Stomach (tissue), 9 donors: Measurements from ENCODE around the gene ZNF580. TPM values are rescaled to one million over a fixed set of nuclear protein-coding genes. Genes with fewer than 3 reads are reported as not detected.

Source experiments
- DNase-seq, 2 donors: peaks; one replicate each; pipeline versions ENCODE4 v3.0.0 to v3.0.0-alpha.2; 2013 to 2019
- H3K27ac ChIP-seq, 5 donors: fragments of 200-600 bp in 4 of 5; sonication (generic) in 4 of 5; one replicate each; pipeline ENCODE4 v1.5.1; 2013 to 2019; ENCODE audit warnings: mild to moderate bottlenecking in 1 of 5, moderate library complexity in 1 of 5
- H3K27me3 ChIP-seq, 3 donors: fragments of 200-600 bp; sonication (generic); one replicate each; pipeline ENCODE4 v1.5.1; 2017 to 2019; ENCODE audit warnings: mixed run types in 1 of 3
- H3K36me3 ChIP-seq, 4 donors: fragments of 200-600 bp; sonication (generic); 1 replicate in 3 of 4; 2 replicates in 1 of 4; pipeline ENCODE4 v1.5.1; 2016 to 2019
- H3K4me1 ChIP-seq, 4 donors: fragments of 200-600 bp; sonication (generic); one replicate each; pipeline ENCODE4 v1.5.1; 2016 to 2019
- H3K4me3 ChIP-seq, 4 donors: fragments of 200-600 bp; sonication (generic) in 3 of 4; one replicate each; pipeline ENCODE4 v1.5.1; 2016 to 2019; ENCODE audit warnings: mild to moderate bottlenecking in 1 of 4
- H3K9me3 ChIP-seq, 4 donors: fragments of 200-600 bp; sonication (generic); one replicate each; pipeline ENCODE4 v1.5.1; 2016 to 2019
- EP300 ChIP-seq: sonication (generic); formaldehyde crosslinking; IDR thresholded peaks from one replicate; pipeline ENCODE4 v1.6.1; 2017; ENCODE audit warnings: antibody characterized with exemption
- POLR2A ChIP-seq, 4 donors: fragments of 450-650 bp; IDR thresholded peaks; one replicate each; pipeline ENCODE4 v1.6.1; 2016; ENCODE audit warnings: antibody characterized with exemption in 4 of 4, control low read depth in 2 of 4, mild to moderate bottlenecking in 1 of 4, moderate library complexity in 1 of 4
- POLR2AphosphoS5 ChIP-seq, 3 donors: sonication (generic); formaldehyde crosslinking; IDR thresholded peaks; one replicate each; pipeline ENCODE4 v1.6.1; 2016; ENCODE audit warnings: antibody characterized with exemption in 3 of 3
- WGBS, 5 donors: extraction: QIAGEN DNeasy Blood & Tissue Kit in 3 of 5; methylation state at CpG; one replicate each; pipeline versions ENCODE4 v1.1.5 to v1.1.7; 2013 to 2018; 5-methylcytosine and 5-hydroxymethylcytosine counted together
- intact Hi-C: fragments of 100-400 bp; cut with DNase I; formaldehyde crosslinking; loops from one replicate; pipeline ENCODE4 v1.15.1; 2023; ENCODE audit warnings: low total_unique reads
- polyA plus RNA-seq, 3 donors: library from polyadenylated mRNA; stranded (reverse); fragments of 200-250 nt; gene quantifications; one replicate each; pipeline ENCODE4 v1.2.3, GENCODE V29; 2013
- total RNA-seq, 5 donors: library from RNA; depleted of rRNA; stranded (reverse); fragments of >200 nt; gene quantifications; one replicate each; pipeline versions ENCODE4 v1.1.0 to v1.2.3, GENCODE V29; 2014 to 2016
- TF ChIP-seq, protein P1 (sequence below), 7 experiments: fragments of 450-650 bp in 4 of 7; fragments of 200-600 bp in 3 of 7; sonication (generic) in 3 of 7; IDR thresholded peaks; one replicate each; pipeline ENCODE4 v1.5.1; 2016 to 2019; ENCODE audit warnings: antibody characterized with exemption in 7 of 7, control low read depth in 2 of 7, mild to moderate bottlenecking in 1 of 7
- donor health status: healthy with polysubstance abuse.
- donor health status: Bipolar disorder and iron deficiency.
- donor health status: healthy.

Gene ZNF580
- total and polyA plus RNA-seq, 8 donors = 10.6 to 55.0 (median 19.0) TPM; not detected in 1

DNA sequence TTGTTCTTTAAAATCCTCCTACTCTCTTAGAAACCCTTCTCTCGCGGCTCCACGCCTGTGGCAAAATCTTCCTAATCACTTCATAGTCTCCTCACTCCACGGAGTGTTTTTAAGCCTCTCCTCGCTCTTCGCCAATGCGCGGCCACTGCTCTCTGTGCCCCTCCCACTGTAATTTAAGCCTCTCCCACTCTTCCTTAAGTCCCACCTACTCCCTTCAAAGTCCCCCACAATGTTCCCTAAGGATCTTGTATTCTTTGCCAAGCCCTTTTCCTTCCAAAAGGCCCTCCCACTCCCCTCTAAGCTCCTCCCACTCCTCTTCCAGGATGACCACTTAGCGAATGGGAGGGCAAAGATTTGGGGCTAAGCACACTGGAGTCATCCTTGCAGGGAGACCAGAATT is 42.8 kb upstream of the ZNF580 start:
- Histone ChIP-seq H3K4me1 (peaks cover 7 to 36% (median 27%) of the 10 kb centered on the region in 4 donors), H3K9me3 (no peaks in the 10 kb centered on the region), H3K36me3 (peaks cover 25 to 57% (median 53%) of the 10 kb centered on the region in 4 donors), H3K27me3 (no peaks in the 10 kb centered on the region), H3K4me3 (peak overlapping the region in 1 of 4 donors; percentile 81), H3K27ac (peak overlapping the region in 3 of 5 donors; percentile 98 to 100 (median 99))
- DNase-seq = no peak
- TF ChIP-seq EP300 (no peak), POLR2AphosphoS5 (IDR thresholded peaks at IDR 0.05) (no peak), POLR2A (IDR thresholded peaks at IDR 0.05) (no peak)
- TF ChIP-seq, protein P1, sequence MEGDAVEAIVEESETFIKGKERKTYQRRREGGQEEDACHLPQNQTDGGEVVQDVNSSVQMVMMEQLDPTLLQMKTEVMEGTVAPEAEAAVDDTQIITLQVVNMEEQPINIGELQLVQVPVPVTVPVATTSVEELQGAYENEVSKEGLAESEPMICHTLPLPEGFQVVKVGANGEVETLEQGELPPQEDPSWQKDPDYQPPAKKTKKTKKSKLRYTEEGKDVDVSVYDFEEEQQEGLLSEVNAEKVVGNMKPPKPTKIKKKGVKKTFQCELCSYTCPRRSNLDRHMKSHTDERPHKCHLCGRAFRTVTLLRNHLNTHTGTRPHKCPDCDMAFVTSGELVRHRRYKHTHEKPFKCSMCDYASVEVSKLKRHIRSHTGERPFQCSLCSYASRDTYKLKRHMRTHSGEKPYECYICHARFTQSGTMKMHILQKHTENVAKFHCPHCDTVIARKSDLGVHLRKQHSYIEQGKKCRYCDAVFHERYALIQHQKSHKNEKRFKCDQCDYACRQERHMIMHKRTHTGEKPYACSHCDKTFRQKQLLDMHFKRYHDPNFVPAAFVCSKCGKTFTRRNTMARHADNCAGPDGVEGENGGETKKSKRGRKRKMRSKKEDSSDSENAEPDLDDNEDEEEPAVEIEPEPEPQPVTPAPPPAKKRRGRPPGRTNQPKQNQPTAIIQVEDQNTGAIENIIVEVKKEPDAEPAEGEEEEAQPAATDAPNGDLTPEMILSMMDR (IDR thresholded peaks at IDR 0.05) = no peak
- WGBS, 5 donors = 82 to 93% (median 89%) methylated on average over 9 of the region's 9 CpGs
- intact Hi-C loops = no loop called here

DNA sequence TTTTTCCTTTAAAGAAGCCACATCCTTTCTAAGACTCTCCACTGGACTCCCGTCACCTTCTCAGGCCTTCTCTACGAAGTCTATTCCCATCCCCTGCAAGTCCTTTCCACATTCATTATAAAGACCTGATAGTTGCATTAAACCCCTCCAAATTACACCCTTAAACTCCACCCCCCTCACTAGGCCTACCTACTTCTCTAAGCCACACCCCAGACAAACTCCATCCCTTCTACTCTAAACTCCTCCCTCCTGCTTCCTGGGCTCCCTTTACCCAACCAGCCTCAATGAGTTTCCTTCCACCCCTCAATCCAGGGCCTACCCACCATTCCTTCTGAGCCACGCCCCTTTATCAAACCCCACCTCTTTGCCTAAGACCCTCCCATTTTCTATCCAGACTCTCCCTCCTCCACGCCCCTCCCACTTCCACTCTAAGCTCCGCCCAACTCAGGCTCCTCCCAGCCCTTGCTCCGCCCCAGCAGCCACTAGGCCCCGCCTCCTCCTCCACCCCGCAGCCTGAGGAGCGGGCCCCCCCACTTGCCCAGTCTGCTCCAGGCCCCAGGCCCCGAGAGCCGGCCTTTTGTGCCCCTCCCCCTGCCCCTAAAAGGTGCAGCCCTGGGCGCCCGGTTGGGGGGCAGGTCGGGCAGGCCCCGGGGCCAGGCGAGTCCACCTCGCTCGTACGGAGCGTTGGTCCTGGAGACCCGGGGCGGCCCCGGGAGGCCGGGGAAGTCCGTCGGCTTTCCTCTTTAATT is 41.9 kb upstream of the ZNF580 start:
- peak; percentile 95 to 97 for DNase-seq
- Histone ChIP-seq H3K4me1 (peaks cover 11 to 45% (median 35%) of the 10 kb centered on the region in 4 donors), H3K27me3 (no peaks in the 10 kb centered on the region), H3K36me3 (peaks cover 25 to 50% (median 46%) of the 10 kb centered on the region in 4 donors), H3K9me3 (no peaks in the 10 kb centered on the region), H3K27ac (peak overlapping the region; percentile 90 to 100 (median 99)), H3K4me3 (peak overlapping the region; percentile 76 to 91 (median 81))
- intact Hi-C loops = no loop called here
- no peak for TF ChIP-seq POLR2A (IDR thresholded peaks at IDR 0.05)
- peak in 2 of 3 donors; percentile 26 to 39 for TF ChIP-seq POLR2AphosphoS5 (IDR thresholded peaks at IDR 0.05)
- 6 to 9% (median 7%) methylated on average over 20 to 26 of the region's 26 CpGs for WGBS, 5 donors

DNA sequence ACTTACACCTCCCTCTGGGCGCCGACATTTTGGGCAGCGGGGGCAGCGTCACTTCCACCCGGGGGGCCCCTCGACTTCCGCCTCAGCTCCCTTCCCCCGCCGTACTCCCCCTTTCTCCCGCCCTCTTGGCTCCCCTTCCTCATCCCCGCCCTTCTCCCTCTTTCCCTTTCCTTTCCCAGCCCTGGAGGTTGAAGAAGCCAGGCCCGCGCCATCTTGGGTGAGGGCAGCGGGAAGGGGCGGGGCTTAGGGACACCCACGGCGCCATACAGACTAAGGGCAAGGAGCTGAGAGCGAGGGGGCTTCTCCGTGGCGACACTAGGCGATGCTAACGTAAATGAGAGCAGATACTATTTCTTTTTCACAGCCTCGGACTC is 41.3 kb upstream of the ZNF580 start, which contains the start of gene FIZ1:
FIZ1 (minus strand) TSS at position 50 of the 374 bp plus-strand sequence. CDS start 1,652 bp downstream, outside the sequence.
- intact Hi-C loops = no loop called here
- H3K27me3 ChIP-seq = no peaks in the 10 kb centered on the region
- TF ChIP-seq POLR2AphosphoS5 (IDR thresholded peaks at IDR 0.05) (peak; percentile 38 to 82 (median 51)), EP300 (no peak)
- TF ChIP-seq, protein P1 (IDR thresholded peaks at IDR 0.05) = no peak
- peak within 1 kb of the TSS; percentile 90 to 100 (median 99) for H3K27ac ChIP-seq
- WGBS, 5 donors = 0 to 1% (median 1%) methylated on average over 22 to 23 of the region's 23 CpGs
- H3K9me3 ChIP-seq = no peaks in the 10 kb centered on the region
- H3K4me1 ChIP-seq = peaks cover 16 to 50% (median 41%) of the 10 kb centered on the region in 4 donors
- peak; percentile 99 to 100 for DNase-seq
- H3K4me3 ChIP-seq = peak within 1 kb of the TSS; percentile 76 to 91 (median 81)
- H3K36me3 ChIP-seq = peaks cover 25 to 47% (median 43%) of the 10 kb centered on the region in 4 donors

DNA sequence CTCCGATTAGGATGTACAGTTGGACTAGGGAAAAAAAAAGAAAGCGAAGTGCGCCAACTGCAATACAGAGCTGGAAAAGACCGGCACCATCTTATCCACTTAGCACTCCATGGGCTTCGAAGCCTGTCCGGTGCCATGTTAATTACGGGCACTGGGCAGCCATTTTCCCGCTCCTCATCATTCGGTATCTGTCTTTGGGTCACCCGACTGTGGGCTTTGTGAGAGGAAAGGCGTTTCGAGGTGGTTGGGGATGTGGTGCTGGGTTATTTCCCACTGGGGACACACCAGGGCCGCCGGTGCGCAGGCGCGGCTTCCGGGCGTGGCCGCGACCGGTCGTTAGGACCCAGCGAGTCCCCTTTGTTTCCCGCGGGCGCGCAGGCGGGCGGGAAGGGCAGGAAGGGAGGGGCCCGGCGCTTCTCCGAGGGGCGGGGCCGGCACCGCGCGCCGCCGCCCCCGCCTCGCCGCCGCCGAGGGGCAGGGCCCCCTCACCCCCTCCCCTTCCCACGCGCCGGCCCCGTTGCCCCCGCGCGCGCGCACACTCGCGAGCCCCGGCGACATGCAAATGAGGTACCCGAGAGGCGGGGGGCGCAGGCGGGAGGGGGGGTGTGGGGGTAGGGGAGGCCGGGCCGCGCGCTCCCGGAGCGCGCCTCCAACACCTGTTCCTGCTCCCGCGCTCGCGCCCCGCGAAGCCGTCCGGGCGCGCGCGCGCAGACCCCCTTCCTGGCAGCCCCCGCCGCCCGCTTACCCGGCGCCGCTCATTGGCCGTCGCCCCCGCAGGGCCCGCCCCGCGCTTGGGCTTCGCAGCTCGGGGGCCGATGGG is 40.8 kb upstream of the ZNF580 start, which contains the start of gene ZNF524:
ZNF524 (plus strand) TSS at position 447 of the 820 bp plus-strand sequence. CDS start 1,825 bp downstream, outside the sequence.
- peak; percentile 82 to 96 for DNase-seq
- 0 to 1% (median 0%) methylated on average over 37 to 97 of the region's 97 CpGs for WGBS, 5 donors
- TF ChIP-seq EP300 (no peak), POLR2AphosphoS5 (IDR thresholded peaks at IDR 0.05) (peak in 1 of 3 donors; percentile 16), POLR2A (IDR thresholded peaks at IDR 0.05) (no peak)
- TF ChIP-seq, protein P1 (IDR thresholded peaks at IDR 0.05) = no peak
- intact Hi-C loops = no loop called here
- H3K27ac ChIP-seq = peak within 1 kb of the TSS; percentile 90 to 100 (median 99)
- H3K36me3 ChIP-seq = peaks cover 22 to 42% (median 38%) of the 10 kb centered on the region in 4 donors
- no peaks in the 10 kb centered on the region for H3K27me3 ChIP-seq
- no peaks in the 10 kb centered on the region for H3K9me3 ChIP-seq
- H3K4me1 ChIP-seq = peaks cover 19 to 56% (median 47%) of the 10 kb centered on the region in 4 donors
- H3K4me3 ChIP-seq = peak within 1 kb of the TSS; percentile 76 to 91 (median 81)
